Measurements from ENCODE around the gene MCFD2.

The MCFD2 gene

GRCh38 chr2:46915811-46916630 is 415 bp upstream of the MCFD2 start:
- TF ChIP-seq CTCF (IDR thresholded peaks at IDR 0.05), result no peak
- H3K9ac ChIP-seq, result peak overlapping the region; percentile 38
- peak overlapping the region; percentile 99 for H2AFZ ChIP-seq
- peak overlapping the region; percentile 96 for H3K27ac ChIP-seq
- peak overlapping the region; percentile 97 for H3K4me3 ChIP-seq (ENCODE audit: low read depth, low read length)
- H3K36me3 ChIP-seq (ENCODE audit: control insufficient read depth, insufficient read depth, low read length), result no peaks in the 10 kb centered on the region
- H3K79me2 ChIP-seq, result peaks cover 36% of the 10 kb centered on the region
- peak overlapping the region; percentile 85 for H3K4me2 ChIP-seq (ENCODE audit: low read length)
- peaks cover 10% of the 10 kb centered on the region for H3K4me1 ChIP-seq
- no peaks in the 10 kb centered on the region for H3K27me3 ChIP-seq (ENCODE audit: control insufficient read depth, insufficient read depth, low read length)
- no peaks in the 10 kb centered on the region for H3K9me3 ChIP-seq (ENCODE audit: control insufficient read depth, low read length)

- H3K27me3 ChIP-seq (ENCODE audit: control insufficient read depth, insufficient read depth, low read length), result no peaks in the 10 kb centered on the region
- H3K79me2 ChIP-seq, result peaks cover 36% of the 10 kb centered on the region
- peak overlapping the region; percentile 85 for H3K4me2 ChIP-seq (ENCODE audit: low read length)
- no peaks in the 10 kb centered on the region for H3K36me3 ChIP-seq (ENCODE audit: control insufficient read depth, insufficient read depth, low read length)
- H3K4me1 ChIP-seq, result peaks cover 19% of the 10 kb centered on the region
- peak overlapping the region; percentile 64 for H3K9ac ChIP-seq
- H2AFZ ChIP-seq, result peak overlapping the region; percentile 99
- no peaks in the 10 kb centered on the region for H3K9me3 ChIP-seq (ENCODE audit: control insufficient read depth, low read length)
- peak overlapping the region; percentile 97 for H3K4me3 ChIP-seq (ENCODE audit: low read depth, low read length)
- TF ChIP-seq CTCF (IDR thresholded peaks at IDR 0.05), result no peak
- peak overlapping the region; percentile 96 for H3K27ac ChIP-seq
Measured at GRCh38 chr2:46914578-46915230, 902 bp downstream of the MCFD2 start.

GRCh38 chr2:46913471-46914381 is 1.9 kb downstream of the MCFD2 start:
- Histone ChIP-seq H3K27ac (no peak overlapping the region), H3K4me3 (ENCODE audit: low read depth, low read length) (no peak overlapping the region)

More at GRCh38 chr2:46913471-46914381, 1.9 kb downstream of the MCFD2 start:
- no peaks in the 10 kb centered on the region for H3K36me3 ChIP-seq (ENCODE audit: control insufficient read depth, insufficient read depth, low read length)
- peaks cover 22% of the 10 kb centered on the region for H3K4me1 ChIP-seq
- no peaks in the 10 kb centered on the region for H3K27me3 ChIP-seq (ENCODE audit: control insufficient read depth, insufficient read depth, low read length)
- peak overlapping the region; percentile 85 for H3K4me2 ChIP-seq (ENCODE audit: low read length)
- no peak overlapping the region for H3K9ac ChIP-seq
- H2AFZ ChIP-seq, result no peak overlapping the region
- H3K9me3 ChIP-seq (ENCODE audit: control insufficient read depth, low read length), result no peaks in the 10 kb centered on the region
- no peak for TF ChIP-seq CTCF (IDR thresholded peaks at IDR 0.05)
- H3K79me2 ChIP-seq, result peaks cover 36% of the 10 kb centered on the region

Data from parathyroid adenoma (tissue), 2 donors.